Measurements from ENCODE around the gene EXOC1L.

The EXOC1L gene

GRCh38 chr4:55884851-55885219, 65.2 kb downstream of the EXOC1L start:
- DNase-seq: no peak
